HL-60 (cell line): ENCODE data around the gene FAF1.

Experiments
- GABPA ChIP-seq: IDR thresholded peaks from 2 replicates; pipeline ENCODE4 v1.6.1; 2012; ENCODE audit warnings: low read depth
- TF ChIP-seq, protein P1 (sequence below): IDR thresholded peaks from one replicate; pipeline ENCODE4 v1.5.1; 2011; ENCODE audit warnings: low read length, control low read depth, inconsistent platforms; ENCODE audit not compliant: insufficient read depth

DNA sequence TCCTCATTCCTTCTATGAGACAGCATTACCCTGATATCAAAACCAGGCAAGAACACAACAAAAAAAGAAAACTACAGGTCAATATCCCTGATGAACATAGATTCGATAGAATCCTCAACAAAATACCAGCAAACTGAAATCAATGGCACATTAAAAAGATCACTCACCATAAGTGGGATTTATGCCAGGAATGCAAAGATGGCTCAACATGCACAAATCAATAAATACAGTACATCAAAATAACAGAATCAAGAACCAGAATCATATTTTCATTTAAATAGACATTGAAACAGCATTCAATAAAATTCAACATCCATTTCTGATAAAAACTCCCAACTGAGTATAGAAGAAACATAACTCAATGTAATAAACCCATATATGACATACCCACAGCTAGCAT is 36.5 kb downstream of the FAF1 start:
- TF ChIP-seq, protein P1, sequence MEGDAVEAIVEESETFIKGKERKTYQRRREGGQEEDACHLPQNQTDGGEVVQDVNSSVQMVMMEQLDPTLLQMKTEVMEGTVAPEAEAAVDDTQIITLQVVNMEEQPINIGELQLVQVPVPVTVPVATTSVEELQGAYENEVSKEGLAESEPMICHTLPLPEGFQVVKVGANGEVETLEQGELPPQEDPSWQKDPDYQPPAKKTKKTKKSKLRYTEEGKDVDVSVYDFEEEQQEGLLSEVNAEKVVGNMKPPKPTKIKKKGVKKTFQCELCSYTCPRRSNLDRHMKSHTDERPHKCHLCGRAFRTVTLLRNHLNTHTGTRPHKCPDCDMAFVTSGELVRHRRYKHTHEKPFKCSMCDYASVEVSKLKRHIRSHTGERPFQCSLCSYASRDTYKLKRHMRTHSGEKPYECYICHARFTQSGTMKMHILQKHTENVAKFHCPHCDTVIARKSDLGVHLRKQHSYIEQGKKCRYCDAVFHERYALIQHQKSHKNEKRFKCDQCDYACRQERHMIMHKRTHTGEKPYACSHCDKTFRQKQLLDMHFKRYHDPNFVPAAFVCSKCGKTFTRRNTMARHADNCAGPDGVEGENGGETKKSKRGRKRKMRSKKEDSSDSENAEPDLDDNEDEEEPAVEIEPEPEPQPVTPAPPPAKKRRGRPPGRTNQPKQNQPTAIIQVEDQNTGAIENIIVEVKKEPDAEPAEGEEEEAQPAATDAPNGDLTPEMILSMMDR: no peak
- no peak for TF ChIP-seq GABPA
